ENCODE results near the gene JSRP1. TPM values are rescaled to one million over a fixed set of nuclear protein-coding genes. Genes with fewer than 3 reads are reported as not detected.

Gene JSRP1
- polyA plus RNA-seq, 1 donor from 2014 or later: 1.4 TPM

DNA sequence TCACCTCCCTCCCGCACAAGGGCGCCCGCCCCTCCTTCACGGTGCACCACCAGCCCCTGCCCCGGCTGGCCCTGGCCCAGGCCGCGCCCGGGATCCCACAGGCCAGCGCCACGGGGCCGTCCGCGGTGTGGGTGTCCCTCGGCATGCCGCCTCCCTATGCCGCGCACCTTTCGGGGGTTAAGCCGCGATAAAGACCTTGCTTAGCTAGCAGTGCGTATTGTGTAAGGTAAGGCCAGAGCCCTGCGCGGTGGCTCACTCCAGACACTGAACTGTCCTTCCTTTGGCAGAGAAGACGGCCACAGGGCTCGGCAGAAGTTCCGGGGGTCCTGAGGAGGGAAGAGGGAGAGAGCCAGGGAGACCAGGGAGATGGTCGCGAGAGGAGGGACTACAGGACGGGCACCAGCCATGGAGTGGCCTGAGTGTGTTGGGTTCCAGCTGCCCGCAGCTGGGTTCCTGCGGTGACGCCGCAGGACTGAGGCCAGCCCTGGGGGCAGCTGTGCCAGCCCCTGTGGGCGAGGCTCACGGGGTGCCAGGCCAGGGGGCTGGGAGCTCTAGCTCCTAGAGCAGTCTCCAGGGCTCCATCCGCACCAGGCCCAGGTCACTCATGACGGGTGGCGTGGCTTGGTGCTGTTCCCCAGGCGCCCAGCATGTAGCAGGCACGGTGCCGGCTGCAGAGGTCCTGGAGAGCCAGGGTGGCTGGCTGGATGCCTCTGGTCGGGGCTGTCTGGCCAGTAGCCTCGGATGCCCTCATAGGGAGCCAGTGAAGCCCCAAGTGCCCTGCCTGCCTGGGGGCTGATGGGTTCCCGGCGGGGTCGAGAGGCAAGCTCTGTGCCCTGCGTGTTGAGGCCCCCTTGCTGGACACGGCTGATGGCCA lies 27.8 kb downstream of the JSRP1 start:
- H3K27ac ChIP-seq (ENCODE audit: low read length): no peak overlapping the region
- H3K9ac ChIP-seq (ENCODE audit: low read length): no peak overlapping the region
- H3K4me3 ChIP-seq (ENCODE audit: low read length): no peak overlapping the region
- TF ChIP-seq SMC3 (conservative IDR thresholded peaks at IDR 0.05; ENCODE audit: poor library complexity) (no peak), TAF1 (IDR thresholded peaks at IDR 0.05; ENCODE audit: low read depth) (no peak), RAD21 (conservative IDR thresholded peaks at IDR 0.05) (no peak), POLR2AphosphoS5 (IDR thresholded peaks at IDR 0.05) (no peak), MXI1 (conservative IDR thresholded peaks at IDR 0.05; ENCODE audit: poor library complexity, severe bottlenecking) (no peak), EP300 (conservative IDR thresholded peaks at IDR 0.05; ENCODE audit: poor library complexity, severe bottlenecking) (no peak), EZH2 (IDR thresholded peaks at IDR 0.05; ENCODE audit: borderline replicate concordance, insufficient read depth, low read length, poor library complexity, severe bottlenecking) (no peak)
- TF ChIP-seq, protein P1, sequence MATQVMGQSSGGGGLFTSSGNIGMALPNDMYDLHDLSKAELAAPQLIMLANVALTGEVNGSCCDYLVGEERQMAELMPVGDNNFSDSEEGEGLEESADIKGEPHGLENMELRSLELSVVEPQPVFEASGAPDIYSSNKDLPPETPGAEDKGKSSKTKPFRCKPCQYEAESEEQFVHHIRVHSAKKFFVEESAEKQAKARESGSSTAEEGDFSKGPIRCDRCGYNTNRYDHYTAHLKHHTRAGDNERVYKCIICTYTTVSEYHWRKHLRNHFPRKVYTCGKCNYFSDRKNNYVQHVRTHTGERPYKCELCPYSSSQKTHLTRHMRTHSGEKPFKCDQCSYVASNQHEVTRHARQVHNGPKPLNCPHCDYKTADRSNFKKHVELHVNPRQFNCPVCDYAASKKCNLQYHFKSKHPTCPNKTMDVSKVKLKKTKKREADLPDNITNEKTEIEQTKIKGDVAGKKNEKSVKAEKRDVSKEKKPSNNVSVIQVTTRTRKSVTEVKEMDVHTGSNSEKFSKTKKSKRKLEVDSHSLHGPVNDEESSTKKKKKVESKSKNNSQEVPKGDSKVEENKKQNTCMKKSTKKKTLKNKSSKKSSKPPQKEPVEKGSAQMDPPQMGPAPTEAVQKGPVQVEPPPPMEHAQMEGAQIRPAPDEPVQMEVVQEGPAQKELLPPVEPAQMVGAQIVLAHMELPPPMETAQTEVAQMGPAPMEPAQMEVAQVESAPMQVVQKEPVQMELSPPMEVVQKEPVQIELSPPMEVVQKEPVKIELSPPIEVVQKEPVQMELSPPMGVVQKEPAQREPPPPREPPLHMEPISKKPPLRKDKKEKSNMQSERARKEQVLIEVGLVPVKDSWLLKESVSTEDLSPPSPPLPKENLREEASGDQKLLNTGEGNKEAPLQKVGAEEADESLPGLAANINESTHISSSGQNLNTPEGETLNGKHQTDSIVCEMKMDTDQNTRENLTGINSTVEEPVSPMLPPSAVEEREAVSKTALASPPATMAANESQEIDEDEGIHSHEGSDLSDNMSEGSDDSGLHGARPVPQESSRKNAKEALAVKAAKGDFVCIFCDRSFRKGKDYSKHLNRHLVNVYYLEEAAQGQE (IDR thresholded peaks at IDR 0.05; ENCODE audit: borderline replicate concordance): no peak
- TF ChIP-seq, protein P2, sequence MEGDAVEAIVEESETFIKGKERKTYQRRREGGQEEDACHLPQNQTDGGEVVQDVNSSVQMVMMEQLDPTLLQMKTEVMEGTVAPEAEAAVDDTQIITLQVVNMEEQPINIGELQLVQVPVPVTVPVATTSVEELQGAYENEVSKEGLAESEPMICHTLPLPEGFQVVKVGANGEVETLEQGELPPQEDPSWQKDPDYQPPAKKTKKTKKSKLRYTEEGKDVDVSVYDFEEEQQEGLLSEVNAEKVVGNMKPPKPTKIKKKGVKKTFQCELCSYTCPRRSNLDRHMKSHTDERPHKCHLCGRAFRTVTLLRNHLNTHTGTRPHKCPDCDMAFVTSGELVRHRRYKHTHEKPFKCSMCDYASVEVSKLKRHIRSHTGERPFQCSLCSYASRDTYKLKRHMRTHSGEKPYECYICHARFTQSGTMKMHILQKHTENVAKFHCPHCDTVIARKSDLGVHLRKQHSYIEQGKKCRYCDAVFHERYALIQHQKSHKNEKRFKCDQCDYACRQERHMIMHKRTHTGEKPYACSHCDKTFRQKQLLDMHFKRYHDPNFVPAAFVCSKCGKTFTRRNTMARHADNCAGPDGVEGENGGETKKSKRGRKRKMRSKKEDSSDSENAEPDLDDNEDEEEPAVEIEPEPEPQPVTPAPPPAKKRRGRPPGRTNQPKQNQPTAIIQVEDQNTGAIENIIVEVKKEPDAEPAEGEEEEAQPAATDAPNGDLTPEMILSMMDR (IDR thresholded peaks at IDR 0.05; ENCODE audit: poor library complexity, severe bottlenecking): no peak
- H3K27me3 ChIP-seq (ENCODE audit: insufficient read depth, low read depth, low read length): no peaks in the 10 kb centered on the region
- H4K20me1 ChIP-seq (ENCODE audit: insufficient read depth): no peaks in the 10 kb centered on the region
- H3K4me2 ChIP-seq (ENCODE audit: low read length): no peak overlapping the region
- no peaks in the 10 kb centered on the region for H3K9me2 ChIP-seq (ENCODE audit: insufficient read depth, low read length)
- no peaks in the 10 kb centered on the region for H3K36me3 ChIP-seq (ENCODE audit: insufficient read depth, low read length)
- H3K79me2 ChIP-seq (replicated peaks; ENCODE audit: insufficient read depth, low read length): no peaks in the 10 kb centered on the region
- no peaks in the 10 kb centered on the region for H3K9me3 ChIP-seq (ENCODE audit: low read length)
- no peak overlapping the region for H2AFZ ChIP-seq (ENCODE audit: low read depth, low read length)
- H3F3A ChIP-seq (ENCODE audit: insufficient read depth, low read length, poor library complexity, severe bottlenecking): no peaks in the 10 kb centered on the region

DNA sequence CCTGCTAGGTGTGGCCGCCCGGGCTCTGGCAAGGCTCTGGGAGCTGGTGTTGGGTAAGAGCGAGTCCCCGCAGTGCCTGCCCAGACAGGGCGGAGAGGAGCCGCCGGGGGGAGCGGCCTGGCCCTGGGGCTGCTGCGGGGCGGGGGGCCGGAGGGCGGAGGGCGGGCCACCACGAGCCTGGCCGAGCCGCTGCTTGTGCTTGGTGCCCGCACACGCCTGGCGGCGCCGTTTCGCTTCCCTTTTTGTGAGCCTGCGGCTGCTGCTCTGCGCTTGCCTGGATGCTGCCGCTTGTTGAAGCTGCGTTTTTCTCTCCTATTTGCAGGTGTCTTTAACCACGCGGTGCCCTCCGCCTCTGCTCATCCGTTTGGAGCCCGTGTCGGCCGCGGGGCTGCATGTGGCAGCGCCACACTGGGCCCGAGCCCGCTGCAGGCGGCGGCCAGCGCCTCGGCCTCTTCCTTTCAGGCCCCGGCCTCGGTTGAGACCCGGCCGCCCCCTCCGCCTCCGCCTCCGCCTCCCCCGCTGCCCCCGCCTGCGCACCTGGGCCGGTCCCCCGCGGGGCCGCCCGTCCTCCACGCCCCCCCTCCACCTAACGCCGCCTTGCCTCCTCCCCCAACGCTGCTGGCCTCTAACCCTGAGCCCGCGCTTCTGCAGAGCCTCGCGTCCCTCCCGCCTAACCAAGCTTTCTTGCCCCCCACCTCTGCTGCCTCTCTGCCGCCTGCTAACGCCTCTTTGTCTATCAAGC lies 28.6 kb downstream of the JSRP1 start:
- Histone ChIP-seq H3K36me3 (ENCODE audit: insufficient read depth, low read length) (no peaks in the 10 kb centered on the region), H2AFZ (ENCODE audit: low read depth, low read length) (no peak overlapping the region), H3K79me2 (replicated peaks; ENCODE audit: insufficient read depth, low read length) (no peaks in the 10 kb centered on the region), H3F3A (ENCODE audit: insufficient read depth, low read length, poor library complexity, severe bottlenecking) (no peaks in the 10 kb centered on the region), H3K4me2 (ENCODE audit: low read length) (no peak overlapping the region), H4K20me1 (ENCODE audit: insufficient read depth) (no peaks in the 10 kb centered on the region), H3K9me2 (ENCODE audit: insufficient read depth, low read length) (no peaks in the 10 kb centered on the region), H3K27ac (ENCODE audit: low read length) (no peak overlapping the region), H3K9ac (ENCODE audit: low read length) (no peak overlapping the region), H3K27me3 (ENCODE audit: insufficient read depth, low read depth, low read length) (no peaks in the 10 kb centered on the region), H3K4me3 (ENCODE audit: low read length) (no peak overlapping the region), H3K9me3 (ENCODE audit: low read length) (no peaks in the 10 kb centered on the region)
- no peak for TF ChIP-seq EP300 (conservative IDR thresholded peaks at IDR 0.05; ENCODE audit: poor library complexity, severe bottlenecking)
- TF ChIP-seq, protein P1 (IDR thresholded peaks at IDR 0.05; ENCODE audit: borderline replicate concordance): no peak
- no peak for TF ChIP-seq TAF1 (IDR thresholded peaks at IDR 0.05; ENCODE audit: low read depth)
- TF ChIP-seq POLR2AphosphoS5 (IDR thresholded peaks at IDR 0.05): no peak
- TF ChIP-seq EZH2 (IDR thresholded peaks at IDR 0.05; ENCODE audit: borderline replicate concordance, insufficient read depth, low read length, poor library complexity, severe bottlenecking): no peak
- TF ChIP-seq, protein P2 (IDR thresholded peaks at IDR 0.05; ENCODE audit: poor library complexity, severe bottlenecking): no peak
- no peak for TF ChIP-seq SMC3 (conservative IDR thresholded peaks at IDR 0.05; ENCODE audit: poor library complexity)
- no peak for TF ChIP-seq RAD21 (conservative IDR thresholded peaks at IDR 0.05)
- no peak for TF ChIP-seq MXI1 (conservative IDR thresholded peaks at IDR 0.05; ENCODE audit: poor library complexity, severe bottlenecking)

Measured in neural cell (in vitro differentiated cells).